AG09309 (cell line): ENCODE data around the gene IFIT3.

ENCODE experiments used
- DNase-seq: peaks from one replicate; pipeline ENCODE4 v3.0.0-alpha.2; 2010; ENCODE audit warnings: low read depth
- H3K4me3 ChIP-seq: 2 replicates; pipeline ENCODE4 v1.5.1; 2011; ENCODE audit warnings: mild to moderate bottlenecking, low read depth, low read length, moderate library complexity; ENCODE audit not compliant: control insufficient read depth
- CTCF ChIP-seq: IDR thresholded peaks from 2 replicates; pipeline ENCODE4 v1.5.1; 2011; ENCODE audit warnings: mild to moderate bottlenecking, low read depth, low read length, inconsistent platforms; ENCODE audit not compliant: insufficient read depth, control insufficient read depth; ENCODE audit errors: missing control alignments

Gene IFIT3

GRCh38 chr10:89373916-89374711 is 46.3 kb downstream of the IFIT3 start:
- peak; percentile 91 for DNase-seq
- H3K4me3 ChIP-seq, result no peak overlapping the region
- no peak for TF ChIP-seq CTCF

GRCh38 chr10:89374713-89375141 is 46.9 kb downstream of the IFIT3 start:
- DNase-seq, result no peak
- no peak for TF ChIP-seq CTCF

GRCh38 chr10:89377705-89378637 is 50.2 kb downstream of the IFIT3 start, which contains the start of gene IFIT1B:
Gene IFIT1B (plus strand): TSS chr10:89378056. CDS start chr10:89378136, 80 bp downstream.
- H3K4me3 ChIP-seq, result no peak within 1 kb of the TSS
- TF ChIP-seq CTCF, result no peak
- DNase-seq, result no peak

More at GRCh38 chr10:89374713-89375141, 46.9 kb downstream of the IFIT3 start:
- no peak overlapping the region for H3K4me3 ChIP-seq

DNA sequence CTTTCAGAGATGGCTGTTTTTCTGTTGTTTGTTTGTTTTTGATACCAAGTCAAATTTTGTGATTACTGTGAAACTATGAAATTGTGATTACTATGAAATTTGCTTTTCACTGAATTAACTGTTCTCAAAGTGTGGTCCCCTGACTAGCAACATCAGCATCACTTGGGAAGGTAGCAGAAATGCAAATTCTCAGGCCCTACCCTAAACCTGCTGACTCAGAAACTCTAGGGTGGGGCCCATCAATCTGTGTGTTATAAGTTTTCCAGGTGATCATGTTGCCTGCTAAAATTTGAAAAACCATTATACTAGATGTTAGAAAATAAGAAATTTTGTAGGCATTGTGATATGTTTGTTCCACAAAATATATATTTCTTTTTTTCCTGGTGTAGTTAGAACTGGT is 51.3 kb downstream of the IFIT3 start:
- no peak overlapping the region for H3K4me3 ChIP-seq
- no peak for DNase-seq
- TF ChIP-seq CTCF, result no peak

DNA sequence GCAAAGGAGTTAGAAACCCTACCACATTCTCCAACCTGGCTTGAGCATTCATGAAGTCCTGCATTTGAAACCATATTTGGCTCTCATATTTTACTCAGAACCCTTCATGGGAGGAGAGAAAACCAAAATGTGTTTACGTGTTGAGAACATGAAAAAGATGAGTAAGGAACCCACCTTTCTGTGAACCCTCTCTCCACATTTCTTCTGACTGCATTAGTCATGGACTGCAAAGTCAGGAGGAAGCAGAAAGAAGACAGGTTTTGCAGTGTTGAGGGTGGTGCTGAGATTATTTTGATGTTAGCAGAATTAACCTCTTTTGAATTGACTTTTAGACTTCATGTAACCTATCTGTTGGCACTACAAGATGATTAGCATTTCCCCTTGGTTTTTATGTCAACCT is 55.0 kb downstream of the IFIT3 start:
- no peak for TF ChIP-seq CTCF
- H3K4me3 ChIP-seq, result no peak overlapping the region
- DNase-seq, result no peak

DNA sequence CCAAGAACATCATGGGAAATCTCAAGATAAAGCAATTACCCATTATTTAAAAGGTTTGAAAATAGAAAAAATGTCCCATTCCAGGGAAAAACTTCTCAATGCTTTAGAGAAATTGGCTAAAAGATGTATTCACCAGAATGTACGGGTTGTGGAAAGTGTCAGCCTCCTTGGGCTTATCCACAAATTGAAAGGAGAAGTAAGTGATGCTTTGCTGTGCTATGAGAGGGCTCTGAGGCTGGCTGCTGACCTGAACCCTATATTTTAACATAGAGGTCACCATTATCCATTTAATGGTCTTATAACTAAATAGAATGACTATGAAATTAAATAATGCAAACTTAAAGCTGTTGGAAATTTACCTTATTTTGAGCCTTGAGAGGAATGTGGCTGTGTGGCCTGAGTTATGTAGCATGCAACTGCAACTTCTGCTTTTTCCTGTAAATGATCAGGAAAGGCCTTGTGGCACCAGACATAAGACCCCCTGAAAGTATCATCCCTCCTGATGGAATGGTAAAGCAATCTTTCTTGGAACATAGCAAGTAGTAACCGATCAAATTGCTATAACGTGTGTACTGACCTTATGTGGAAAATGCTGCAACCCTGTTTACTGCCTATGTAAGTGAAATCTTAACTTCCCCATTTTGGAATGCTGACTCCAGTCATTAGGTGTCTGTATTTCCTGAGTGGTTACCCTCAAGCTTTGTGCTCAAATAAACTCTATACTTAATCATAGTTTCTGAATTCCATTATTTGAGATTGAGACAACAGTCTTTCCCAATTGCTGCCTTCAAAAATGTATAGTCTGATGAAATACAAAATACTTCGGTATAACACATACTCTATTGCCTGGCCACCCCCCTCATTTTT is 56.9 kb downstream of the IFIT3 start:
- DNase-seq, result no peak
- H3K4me3 ChIP-seq, result no peak overlapping the region
- no peak for TF ChIP-seq CTCF
